Lung (tissue), 12 donors: ENCODE results near the gene VLDLR. TPM values are rescaled to one million over a fixed set of nuclear protein-coding genes. Genes with fewer than 3 reads are reported as not detected.

Experiments used
- ATAC-seq: fragments of 200-7000 bp; cut with Tn5 transposase; one replicate; pipeline ENCODE4 v1.9.1; 2020; ENCODE audit warnings: moderate number of reproducible peaks; ENCODE audit not compliant: insufficient read depth, low FRiP score
- DNase-seq, 3 donors: peaks; one replicate each; pipeline ENCODE4 v3.0.0-alpha.2; 2013 to 2017
- H3K27ac ChIP-seq, 2 donors: one replicate each; pipeline ENCODE4 v1.5.1; 2013; ENCODE audit warnings: mild to moderate bottlenecking in 2 of 2, moderate library complexity in 2 of 2, control low read depth in 1 of 2, inconsistent platforms in 1 of 2, low read depth in 1 of 2, low read length in 1 of 2
- H3K27me3 ChIP-seq, 3 donors: one replicate each; pipeline ENCODE4 v1.5.1; 2013; ENCODE audit warnings: low read length in 2 of 3; ENCODE audit not compliant: control insufficient read depth in 3 of 3, insufficient read depth in 3 of 3
- H3K36me3 ChIP-seq, 4 donors: one replicate each; pipeline ENCODE4 v1.5.1; 2013; ENCODE audit warnings: low read length in 4 of 4, mild to moderate bottlenecking in 1 of 4, moderate library complexity in 1 of 4; ENCODE audit not compliant: control insufficient read depth in 4 of 4, insufficient read depth in 4 of 4
- H3K4me1 ChIP-seq, 5 donors: one replicate each; pipeline ENCODE4 v1.5.1; 2013; ENCODE audit warnings: low read length in 5 of 5, mild to moderate bottlenecking in 2 of 5, moderate library complexity in 1 of 5; ENCODE audit not compliant: control insufficient read depth in 5 of 5, insufficient read depth in 5 of 5
- H3K4me3 ChIP-seq: one replicate; pipeline ENCODE4 v1.5.1; 2013; ENCODE audit warnings: mild to moderate bottlenecking, control low read depth, moderate library complexity
- H3K9ac ChIP-seq, 2 donors: one replicate each; pipeline ENCODE4 v1.5.1; 2013; ENCODE audit warnings: low read length in 2 of 2, control low read depth in 1 of 2; ENCODE audit not compliant: insufficient read depth in 1 of 2
- H3K9me3 ChIP-seq, 4 donors: one replicate each; pipeline ENCODE4 v1.5.1; 2013; ENCODE audit warnings: low read length in 3 of 4, mild to moderate bottlenecking in 1 of 4, moderate library complexity in 1 of 4; ENCODE audit not compliant: control insufficient read depth in 4 of 4, insufficient read depth in 3 of 4
- WGBS, 2 donors: extraction: QIAGEN DNeasy Blood & Tissue Kit; methylation state at CpG; one replicate each; pipeline ENCODE4 v1.1.7; 2013; 5-methylcytosine and 5-hydroxymethylcytosine counted together
- polyA plus RNA-seq, 2 donors: library from polyadenylated mRNA; stranded (reverse); fragments of 200-250 nt; gene quantifications; one replicate each; pipeline ENCODE4 v1.2.1, GENCODE V29; 2013
- total RNA-seq, 2 donors: library from RNA; depleted of rRNA in 1 of 2; stranded (reverse); fragments of >200 nt in 1 of 2; gene quantifications; one replicate each; pipeline ENCODE4 v1.2.1, GENCODE V29; 2014 to 2021
- TF ChIP-seq, protein P1 (sequence below): IDR thresholded peaks from 2 replicates; pipeline ENCODE4 v1.5.1; 2012; ENCODE audit warnings: mild to moderate bottlenecking; ENCODE audit errors: control extremely low read depth, extremely low read depth
- donor health status: control.
- donor health status: control.
- donor health status: Bipolar disorder and iron deficiency.
- donor health status: healthy.
- donor health status: DM: yes; HTN: yes; CAD: no.

The VLDLR gene
- total and polyA plus RNA-seq, 4 donors = 5.7 to 32.3 (median 14.6) TPM

- peak overlapping the region in 1 of 2 donors; percentile 39 for H3K9ac ChIP-seq
- WGBS, 2 donors = 3 to 5% methylated on average over 42 to 66 of the region's 66 CpGs
- TF ChIP-seq, protein P1, sequence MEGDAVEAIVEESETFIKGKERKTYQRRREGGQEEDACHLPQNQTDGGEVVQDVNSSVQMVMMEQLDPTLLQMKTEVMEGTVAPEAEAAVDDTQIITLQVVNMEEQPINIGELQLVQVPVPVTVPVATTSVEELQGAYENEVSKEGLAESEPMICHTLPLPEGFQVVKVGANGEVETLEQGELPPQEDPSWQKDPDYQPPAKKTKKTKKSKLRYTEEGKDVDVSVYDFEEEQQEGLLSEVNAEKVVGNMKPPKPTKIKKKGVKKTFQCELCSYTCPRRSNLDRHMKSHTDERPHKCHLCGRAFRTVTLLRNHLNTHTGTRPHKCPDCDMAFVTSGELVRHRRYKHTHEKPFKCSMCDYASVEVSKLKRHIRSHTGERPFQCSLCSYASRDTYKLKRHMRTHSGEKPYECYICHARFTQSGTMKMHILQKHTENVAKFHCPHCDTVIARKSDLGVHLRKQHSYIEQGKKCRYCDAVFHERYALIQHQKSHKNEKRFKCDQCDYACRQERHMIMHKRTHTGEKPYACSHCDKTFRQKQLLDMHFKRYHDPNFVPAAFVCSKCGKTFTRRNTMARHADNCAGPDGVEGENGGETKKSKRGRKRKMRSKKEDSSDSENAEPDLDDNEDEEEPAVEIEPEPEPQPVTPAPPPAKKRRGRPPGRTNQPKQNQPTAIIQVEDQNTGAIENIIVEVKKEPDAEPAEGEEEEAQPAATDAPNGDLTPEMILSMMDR = no peak
- peaks cover 0 to 3% (median 2%) of the 10 kb centered on the region in 3 donors for H3K27me3 ChIP-seq
- no peaks in the 10 kb centered on the region for H3K36me3 ChIP-seq
- H3K27ac ChIP-seq = peak overlapping the region; percentile 66 to 93
- peaks cover 0 to 17% (median 3%) of the 10 kb centered on the region in 5 donors for H3K4me1 ChIP-seq
- peaks cover 0 to 1% (median 0%) of the 10 kb centered on the region in 4 donors for H3K9me3 ChIP-seq
- peak; percentile 80 for ATAC-seq
- peak overlapping the region; percentile 49 for H3K4me3 ChIP-seq
- peak; percentile 80 to 87 (median 84) for DNase-seq
These were observed 467 bp upstream of the VLDLR start for GRCh38 chr9:2620919-2621721.

- ATAC-seq (peak; percentile 12), DNase-seq (peak; percentile 58 to 72 (median 64))
- Histone ChIP-seq H3K4me1 (peaks cover 0 to 17% (median 3%) of the 10 kb centered on the region in 5 donors), H3K27ac (peak overlapping the region; percentile 93 to 94), H3K27me3 (peaks cover 0 to 3% (median 2%) of the 10 kb centered on the region in 3 donors), H3K4me3 (peak overlapping the region; percentile 59), H3K36me3 (no peaks in the 10 kb centered on the region), H3K9me3 (peaks cover 0 to 1% (median 0%) of the 10 kb centered on the region in 4 donors), H3K9ac (peak overlapping the region; percentile 63 to 81)
- TF ChIP-seq, protein P1 = no peak
- 1% methylated on average over 62 to 82 of the region's 82 CpGs for WGBS, 2 donors
These were observed 1.1 kb downstream of the VLDLR start for GRCh38 chr9:2622461-2623287.

DNA sequence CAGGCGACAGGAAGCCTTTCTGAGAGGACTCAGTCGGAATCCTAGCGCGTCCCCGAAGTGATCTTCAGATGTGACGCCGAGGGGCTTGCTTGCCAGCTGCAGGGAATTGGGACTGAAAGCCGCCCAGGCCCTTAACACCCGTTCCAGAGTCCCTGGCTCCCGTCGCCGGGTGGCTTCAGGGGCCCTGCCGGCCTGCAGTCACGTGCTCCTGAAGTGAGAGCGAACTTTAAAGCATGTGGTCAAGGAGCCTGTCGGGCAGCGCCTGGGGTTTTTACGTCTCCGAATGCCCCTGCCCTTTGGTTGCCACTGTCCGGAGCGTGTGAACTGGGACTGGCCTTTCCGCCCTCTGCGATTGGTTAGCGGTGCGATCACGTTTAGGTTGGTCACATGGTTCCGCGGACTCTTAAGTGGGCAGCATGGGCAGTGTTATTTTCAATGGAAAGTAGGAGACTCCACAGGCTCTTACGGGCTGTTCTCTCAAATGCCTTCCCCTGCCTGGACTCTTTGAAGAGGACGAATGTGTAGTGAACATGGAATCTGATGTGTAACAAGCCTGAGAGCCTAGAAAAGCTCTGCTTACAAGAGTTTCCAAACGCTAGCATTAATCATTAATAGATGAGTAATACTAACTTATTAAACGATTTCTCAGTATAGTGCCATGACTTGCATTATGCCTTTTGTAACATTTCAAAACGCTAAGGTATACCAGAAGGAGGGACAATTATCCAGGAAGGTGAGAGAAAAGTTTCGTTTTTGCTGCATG, 1.9 kb downstream of the VLDLR start:
- no peaks in the 10 kb centered on the region for H3K36me3 ChIP-seq
- peaks cover 0 to 21% (median 3%) of the 10 kb centered on the region in 5 donors for H3K4me1 ChIP-seq
- H3K27ac ChIP-seq = peak overlapping the region; percentile 93 to 94
- H3K27me3 ChIP-seq = peaks cover 0 to 3% (median 2%) of the 10 kb centered on the region in 3 donors
- ATAC-seq (peak; percentile 54), DNase-seq (peak; percentile 77 to 82 (median 79))
- H3K9ac ChIP-seq = peak overlapping the region; percentile 63 to 81
- H3K4me3 ChIP-seq = peak overlapping the region; percentile 59
- peaks cover 0 to 1% (median 0%) of the 10 kb centered on the region in 4 donors for H3K9me3 ChIP-seq
- TF ChIP-seq, protein P1 = no peak
- 13 to 20% methylated on average over 34 of the region's 34 CpGs for WGBS, 2 donors
